Right lobe of liver (tissue), 4 donors: ENCODE data around the gene MC5R.

Experiments
- CTCF ChIP-seq, 4 donors: fragments of 200-600 bp in 3 of 4; fragments of 450-650 bp in 1 of 4; IDR thresholded peaks; one replicate each; pipeline versions ENCODE4 v1.5.1 to v1.8.0; 2016 to 2022; ENCODE audit warnings: antibody characterized with exemption in 4 of 4, mild to moderate bottlenecking in 2 of 4
- POLR2A ChIP-seq: fragments of 450-650 bp; IDR thresholded peaks from one replicate; pipeline ENCODE4 v1.6.1; 2017; ENCODE audit warnings: antibody characterized with exemption, mild to moderate bottlenecking
- donor health status: DM: no; HTN: no; CAD: no.
- donor health status: DM: no; HTN: no; CAD: no.
- donor health status: DM: no; HTN: yes; CAD: no.

GRCh38 chr18:13823707-13824395, at the start of gene MC5R:
- TF ChIP-seq CTCF (IDR thresholded peaks at IDR 0.05), result peak; percentile 72 to 95 (median 80)
- TF ChIP-seq POLR2A, result no peak
